ENCODE results near the gene TCP11L2. TPM values are rescaled to one million over a fixed set of nuclear protein-coding genes. Genes with fewer than 3 reads are reported as not detected.

Gene TCP11L2
- total RNA-seq, 1 donor, result 42.4 TPM

GRCh38 chr12:106323537-106323936 is 21.0 kb downstream of the TCP11L2 start:
- H3K4me3 ChIP-seq (ENCODE audit: low read depth, low read length), result no peak overlapping the region
- no peak for DNase-seq (ENCODE audit: low read depth)
- no peak for TF ChIP-seq CTCF (IDR thresholded peaks at IDR 0.05; ENCODE audit: insufficient read depth, low read length)

- H3K4me3 ChIP-seq (ENCODE audit: low read depth, low read length), result no peak overlapping the region
- TF ChIP-seq CTCF (IDR thresholded peaks at IDR 0.05; ENCODE audit: insufficient read depth, low read length), result no peak
- no peak for DNase-seq (ENCODE audit: low read depth)
Observed at GRCh38 chr12:106327309-106327869, 24.9 kb downstream of the TCP11L2 start.

DNA sequence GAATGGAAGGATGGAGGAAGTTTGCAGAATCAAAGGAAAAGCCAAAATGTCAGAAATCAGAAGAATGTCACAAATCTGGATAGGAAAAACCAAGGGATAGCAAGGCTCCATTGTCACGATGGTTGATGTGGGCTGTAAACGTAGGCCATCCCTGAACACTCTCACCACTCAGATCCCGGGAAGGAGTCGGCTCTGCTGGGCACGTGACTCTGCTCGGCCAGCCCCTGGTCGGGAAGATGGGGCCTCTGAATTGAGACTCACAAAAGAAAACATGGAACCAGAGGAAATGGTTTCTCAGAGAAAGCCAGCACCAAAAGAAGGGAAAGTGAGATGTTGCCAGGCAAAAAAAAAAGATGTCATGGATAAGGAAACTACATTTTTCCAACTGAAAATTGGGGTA is 26.2 kb downstream of the TCP11L2 start:
- H3K4me3 ChIP-seq (ENCODE audit: low read depth, low read length), result no peak overlapping the region
- no peak for TF ChIP-seq CTCF (IDR thresholded peaks at IDR 0.05; ENCODE audit: insufficient read depth, low read length)
- no peak for DNase-seq (ENCODE audit: low read depth)

- no peak overlapping the region for H3K4me3 ChIP-seq (ENCODE audit: low read depth, low read length)
- no peak for TF ChIP-seq CTCF (IDR thresholded peaks at IDR 0.05; ENCODE audit: insufficient read depth, low read length)
- no peak for DNase-seq (ENCODE audit: low read depth)
Observed at GRCh38 chr12:106329231-106329982, 26.9 kb downstream of the TCP11L2 start.

GRCh38 chr12:106331599-106331998 is 29.1 kb downstream of the TCP11L2 start:
- no peak for DNase-seq (ENCODE audit: low read depth)
- no peak for TF ChIP-seq CTCF (IDR thresholded peaks at IDR 0.05; ENCODE audit: insufficient read depth, low read length)
- H3K4me3 ChIP-seq (ENCODE audit: low read depth, low read length), result no peak overlapping the region

DNA sequence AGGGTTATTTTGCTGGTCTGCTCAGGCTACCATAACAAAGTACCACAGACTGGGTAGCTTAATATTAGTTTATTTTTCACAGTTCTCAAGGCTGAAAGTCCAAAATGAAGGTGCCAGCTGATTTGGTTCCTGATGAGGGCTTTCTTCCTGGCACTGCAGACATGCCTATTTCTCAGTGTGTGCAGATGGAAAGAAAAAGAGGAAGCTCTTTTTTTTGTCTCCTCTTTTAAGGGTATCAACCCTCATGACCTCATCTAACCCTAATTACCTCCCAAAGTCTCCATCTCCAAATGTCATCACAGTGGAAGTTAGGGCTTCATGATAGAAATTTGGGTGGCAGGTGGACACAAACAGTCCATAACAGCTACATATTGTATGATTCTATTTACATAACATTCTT is 30.0 kb downstream of the TCP11L2 start:
- H3K4me3 ChIP-seq (ENCODE audit: low read depth, low read length), result no peak overlapping the region
- TF ChIP-seq CTCF (IDR thresholded peaks at IDR 0.05; ENCODE audit: insufficient read depth, low read length), result no peak
- no peak for DNase-seq (ENCODE audit: low read depth)

Data from fibroblast of the aortic adventitia (primary cell).